HL-60/S4 treated with phorbol 12-myristate 13-acetate at 8.2 ng/mL for 4 days and 3 days (cell line): ENCODE data around the gene BLOC1S1.

ENCODE experiments used
- in situ Hi-C: fragments of 300-500 bp; cut with MboI; formaldehyde crosslinking; loops from 2 replicates; pipeline ENCODE4 v1.15.0; 2022; ENCODE audit warnings: low sequenced_read_pairs

Gene BLOC1S1

DNA sequence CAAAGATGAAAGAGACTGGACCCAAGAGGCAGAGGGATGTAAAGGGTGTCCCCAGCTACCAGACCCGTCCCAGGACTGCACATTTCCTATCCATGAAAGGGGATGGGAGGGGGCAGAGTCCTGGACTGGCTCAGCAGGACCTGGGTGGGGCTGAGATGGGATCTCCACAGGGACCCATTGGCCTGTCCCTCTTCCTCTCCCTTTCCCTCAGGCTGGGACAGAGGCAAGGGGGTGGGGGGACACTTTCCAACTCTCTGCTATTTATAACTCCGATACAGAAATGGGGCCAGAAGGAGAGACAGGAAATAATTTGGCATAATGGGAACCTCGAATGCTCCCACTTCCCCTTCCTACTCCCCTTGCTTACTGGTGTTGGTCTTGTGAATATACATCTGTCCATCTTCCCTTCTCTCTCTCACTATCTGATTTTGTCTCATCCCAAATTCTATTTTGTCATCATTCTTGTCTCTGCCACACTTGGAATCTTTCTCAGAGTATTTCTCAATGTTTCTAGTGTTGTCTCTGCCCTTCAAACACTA is 7.1 kb upstream of the BLOC1S1 start:
- in situ Hi-C loops, result no loop called here

DNA sequence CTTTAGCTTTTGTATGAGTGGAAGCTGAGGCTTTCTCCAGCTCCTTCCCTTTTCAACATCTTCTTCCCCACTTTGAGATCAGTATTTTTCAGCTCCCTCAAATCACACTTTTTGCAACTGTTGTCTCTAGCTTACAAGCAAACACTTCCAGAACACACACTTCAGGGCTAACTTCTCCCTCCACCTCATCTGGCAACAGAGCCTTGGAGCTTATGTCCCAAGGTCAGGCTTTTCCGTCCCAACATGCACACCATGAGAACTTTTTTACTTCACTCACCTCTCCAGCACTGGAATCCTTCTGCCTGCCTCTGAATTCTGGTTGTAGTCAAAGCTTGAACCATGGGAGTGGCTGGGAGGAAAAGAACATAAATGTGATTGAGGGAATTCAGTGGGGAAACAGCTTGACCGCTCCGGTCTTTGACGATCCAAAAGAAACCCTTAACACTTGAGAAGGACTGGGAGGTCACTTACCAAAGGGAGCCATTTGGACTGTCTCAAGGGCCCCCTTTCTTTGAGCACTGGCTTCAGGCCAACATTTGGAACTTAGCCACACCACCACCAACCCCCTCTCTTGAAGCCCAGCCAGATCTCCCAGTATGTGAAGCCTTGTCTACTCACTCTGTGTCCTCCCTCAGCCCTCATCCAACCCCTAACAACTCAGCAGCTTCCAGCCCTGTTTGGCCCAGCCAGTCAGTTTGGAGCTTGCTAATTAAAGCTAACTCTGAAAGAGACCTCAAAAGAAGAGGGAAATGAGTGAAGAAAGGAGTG is 3.9 kb upstream of the BLOC1S1 start:
- in situ Hi-C loops, result no loop called here

DNA sequence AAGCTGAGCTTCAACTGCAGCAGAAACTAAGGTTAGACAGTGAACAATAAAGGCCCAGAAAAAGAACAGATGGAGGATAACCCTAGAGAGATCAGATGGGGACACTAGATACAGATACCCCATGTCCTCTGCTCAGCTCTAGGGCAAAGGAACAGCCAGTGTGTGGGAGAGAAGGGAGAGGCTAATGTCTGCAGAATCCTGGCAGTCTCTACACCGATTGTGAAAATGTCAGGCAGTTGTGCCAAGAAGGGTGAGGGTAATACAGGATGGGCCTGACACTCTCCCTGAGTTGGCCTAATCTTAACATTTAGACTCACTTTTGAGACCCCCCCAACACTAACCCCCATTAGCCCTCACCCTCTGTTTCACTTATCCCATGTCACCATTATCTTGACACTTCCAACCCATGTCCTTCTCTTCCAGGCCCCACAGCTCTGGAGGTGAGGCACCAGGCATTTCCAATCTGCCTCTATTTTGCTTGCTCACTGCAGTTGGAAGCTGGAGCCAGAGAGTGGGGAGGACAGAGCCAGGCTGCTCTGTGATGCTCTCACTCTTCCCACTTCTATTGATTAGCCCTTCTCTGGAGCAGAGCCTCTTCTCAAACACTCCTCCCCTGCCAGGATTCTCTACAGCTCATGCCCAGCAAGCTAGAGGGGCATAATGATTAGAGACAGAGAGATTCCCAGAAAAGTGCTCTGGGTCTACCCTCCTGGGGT is 3.0 kb upstream of the BLOC1S1 start:
- in situ Hi-C loops, result no loop called here

DNA sequence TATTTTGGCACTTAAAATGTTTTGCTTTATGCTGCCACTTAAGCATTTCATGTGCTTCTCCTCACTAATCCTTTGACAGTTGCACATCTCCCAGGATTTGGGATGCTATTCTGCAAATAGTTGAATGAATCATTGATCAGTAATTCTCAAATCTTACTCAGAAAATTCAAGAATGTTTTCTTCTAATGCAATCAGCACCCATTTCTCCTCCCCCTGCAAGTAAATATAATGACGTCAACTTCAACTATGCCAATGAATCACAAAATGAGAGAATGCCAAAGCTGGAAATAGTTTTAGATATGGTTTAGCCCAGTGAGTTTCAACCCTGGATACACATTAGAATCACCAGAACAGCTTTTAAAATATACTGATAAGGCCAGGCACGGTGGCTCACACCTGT is 2.1 kb upstream of the BLOC1S1 start:
- in situ Hi-C loops, result no loop called here

DNA sequence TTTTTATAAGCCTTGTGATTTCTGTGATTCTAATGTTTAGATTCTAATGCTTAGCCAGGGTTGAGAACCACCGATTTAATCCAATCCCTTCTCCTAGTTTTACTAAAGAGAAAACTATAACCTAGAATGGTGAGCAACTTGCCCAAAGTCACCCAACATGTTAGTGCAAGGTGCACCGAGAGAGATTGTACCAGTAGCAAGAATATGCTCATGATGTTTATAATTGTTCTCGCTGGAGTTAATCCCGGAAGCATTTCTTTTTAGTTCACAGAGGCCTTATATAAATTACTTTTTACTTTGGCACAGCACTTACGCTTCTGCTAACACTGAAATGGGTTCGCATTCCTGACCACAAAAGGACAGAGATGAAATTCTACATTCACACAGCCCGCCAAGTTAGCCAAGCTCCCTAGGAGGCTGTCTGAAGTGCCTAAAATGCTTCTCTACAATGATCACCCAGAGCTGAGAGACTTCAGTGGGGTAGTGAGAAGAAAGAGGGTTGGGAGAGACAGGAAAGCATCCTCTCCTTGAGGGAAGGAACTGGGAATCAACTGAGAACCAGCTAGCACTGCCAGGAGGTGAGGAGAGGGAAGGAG is 579 bp upstream of the BLOC1S1 start:
- in situ Hi-C loops, result no loop called here

DNA sequence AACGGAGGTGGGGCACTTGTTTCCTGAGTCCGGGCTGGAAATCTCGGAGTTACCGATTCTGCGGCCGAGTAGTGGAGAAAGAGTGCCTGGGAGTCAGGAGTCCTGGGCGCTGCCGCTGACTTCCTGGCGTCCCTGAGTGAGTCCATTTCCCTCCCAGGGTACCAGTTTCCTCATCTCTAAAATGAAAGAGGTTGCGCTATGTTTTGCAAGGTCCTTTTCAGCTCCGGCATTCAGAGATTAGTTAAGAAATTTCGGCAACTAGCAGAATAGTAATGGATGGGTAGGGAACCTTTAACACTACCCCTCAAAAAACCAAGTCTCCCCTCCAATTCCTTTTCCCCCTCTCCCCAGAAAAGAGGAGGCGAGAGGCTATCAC is 724 bp downstream of the BLOC1S1 start:
- in situ Hi-C loops, result no loop called here

DNA sequence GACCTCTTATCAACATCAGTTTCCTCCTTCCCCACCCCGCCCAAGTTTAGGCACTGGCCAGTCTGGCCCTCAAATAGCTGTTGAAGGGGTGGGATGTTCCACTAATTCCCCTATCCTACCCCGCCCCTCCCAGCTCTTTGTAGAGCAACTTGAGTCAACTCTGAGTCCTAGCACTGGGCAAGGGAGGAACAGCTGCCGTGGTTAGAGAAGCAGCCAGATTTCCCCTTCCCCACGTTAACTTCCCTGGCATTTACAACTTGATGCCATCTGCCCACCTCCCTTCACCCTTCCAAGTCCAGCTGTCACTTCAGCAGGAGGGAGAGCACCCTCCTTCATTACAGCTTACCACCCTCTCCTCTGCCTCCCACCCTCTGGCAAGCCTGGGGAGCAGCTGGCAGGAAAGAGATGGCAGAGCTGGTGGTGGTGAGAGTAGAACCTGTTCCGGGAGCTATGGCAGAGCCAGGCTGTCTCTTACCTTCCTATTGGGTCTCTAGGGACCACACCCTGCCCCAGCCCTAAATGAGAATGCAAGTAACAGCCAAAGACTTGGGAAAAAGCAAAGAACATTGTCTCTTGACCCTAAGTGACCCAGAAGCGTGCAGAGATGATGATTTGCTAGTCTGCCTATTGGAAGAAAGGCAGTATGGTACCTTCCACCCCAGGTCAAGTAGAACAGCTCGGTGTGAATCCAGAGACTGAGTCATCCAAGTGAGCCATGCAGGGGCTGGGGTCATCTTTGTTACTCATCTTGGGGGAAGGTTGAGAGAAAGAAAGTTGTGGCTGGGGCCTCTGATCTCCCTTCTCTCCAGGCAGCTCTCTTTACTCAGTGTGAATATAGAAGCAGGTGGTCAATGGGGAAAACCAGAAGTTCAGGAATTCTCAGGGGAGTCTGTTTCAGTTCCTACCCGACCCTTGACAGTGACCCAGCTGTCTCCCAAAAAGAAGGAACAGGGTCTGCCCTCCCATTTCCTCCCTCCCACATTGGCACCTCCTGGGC is 1.5 kb downstream of the BLOC1S1 start:
- in situ Hi-C loops, result no loop called here

DNA sequence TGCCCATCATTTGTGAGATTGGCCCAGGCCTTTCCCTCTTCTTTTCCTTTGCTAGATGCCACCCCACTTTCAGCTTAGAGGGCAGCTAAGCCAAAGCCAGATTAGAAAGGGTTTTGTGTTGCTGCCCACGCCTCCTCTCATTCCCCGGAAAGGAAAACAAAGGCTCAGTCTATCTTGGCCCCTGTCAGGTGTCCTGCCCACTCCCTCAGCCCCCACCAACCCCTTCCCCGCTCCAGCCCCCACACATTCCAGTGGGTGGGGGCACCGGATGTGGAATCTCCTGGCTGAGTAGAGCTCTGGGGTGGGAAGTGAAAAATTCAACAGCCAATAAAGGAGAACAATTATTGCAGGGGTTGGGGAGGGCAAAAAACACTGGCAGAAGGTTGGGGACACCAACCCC is 2.2 kb downstream of the BLOC1S1 start:
- in situ Hi-C loops, result no loop called here

DNA sequence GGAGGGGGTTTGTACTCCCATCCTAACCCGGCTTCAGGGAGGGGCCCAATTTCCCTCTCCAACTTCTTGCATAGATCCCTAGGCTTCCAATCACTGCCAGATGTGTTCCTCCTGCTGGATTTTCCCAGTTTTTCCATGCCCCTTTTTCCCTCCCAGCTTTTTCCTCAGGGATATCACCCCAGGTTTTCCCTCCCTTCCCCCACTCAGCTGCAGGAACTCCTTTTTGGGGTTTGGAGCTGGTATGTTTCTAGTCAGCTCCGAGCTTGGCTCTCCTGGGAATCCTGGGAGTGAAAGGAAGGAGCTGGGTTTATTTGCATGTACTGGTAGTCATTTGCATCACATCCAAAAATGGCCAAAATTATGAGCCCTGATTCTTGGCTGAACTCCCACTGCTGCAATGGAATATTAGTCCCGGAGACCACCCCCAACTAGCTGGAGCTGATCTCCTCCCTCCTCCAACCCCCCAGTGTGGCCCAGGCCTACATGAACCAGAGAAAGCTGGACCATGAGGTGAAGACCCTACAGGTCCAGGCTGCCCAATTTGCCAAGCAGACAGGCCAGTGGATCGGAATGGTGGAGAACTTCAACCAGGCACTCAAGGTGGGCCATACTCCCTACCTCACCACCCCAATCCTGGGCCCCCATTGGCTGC is 2.9 kb downstream of the BLOC1S1 start:
- in situ Hi-C loops, result no loop called here

DNA sequence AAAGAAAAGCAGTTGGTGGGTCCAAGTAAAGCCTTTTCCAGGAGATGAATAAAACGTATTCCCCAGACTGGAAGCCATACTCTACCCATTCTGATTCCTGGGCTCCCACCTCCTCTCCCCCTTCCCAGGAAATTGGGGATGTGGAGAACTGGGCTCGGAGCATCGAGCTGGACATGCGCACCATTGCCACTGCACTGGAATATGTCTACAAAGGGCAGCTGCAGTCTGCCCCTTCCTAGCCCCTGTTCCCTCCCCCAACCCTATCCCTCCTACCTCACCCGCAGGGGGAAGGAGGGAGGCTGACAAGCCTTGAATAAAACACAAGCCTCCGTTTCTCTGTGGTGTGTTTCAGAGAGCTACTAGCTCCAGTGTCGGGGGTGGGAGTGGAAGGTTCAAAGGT is 3.5 kb downstream of the BLOC1S1 start:
- in situ Hi-C loops, result no loop called here

DNA sequence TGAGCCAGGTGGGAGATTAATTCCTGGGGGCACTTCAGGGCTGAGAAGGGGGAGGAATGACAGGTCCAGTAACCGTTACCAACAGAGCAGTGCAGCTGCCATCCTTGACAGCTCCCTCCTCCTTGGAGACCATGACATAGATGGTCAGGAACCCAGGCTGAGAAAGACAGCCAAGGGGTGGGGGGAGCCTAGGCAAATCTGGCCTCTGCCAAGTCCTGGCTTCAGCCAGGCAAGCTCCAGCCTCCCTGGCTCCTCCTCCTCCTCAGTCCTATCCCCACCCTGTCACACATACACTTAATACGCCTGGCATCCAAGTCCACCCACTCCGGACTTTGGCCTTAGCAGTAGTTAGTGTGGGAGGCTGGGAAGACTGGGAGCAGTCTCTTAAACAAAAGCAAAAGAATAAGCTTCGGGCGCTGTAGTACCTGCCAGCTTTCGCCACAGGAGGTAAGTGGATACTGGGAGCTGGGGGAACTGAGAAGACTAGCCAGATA is 4.3 kb downstream of the BLOC1S1 start, which contains the start of gene RDH5:
RDH5 (plus strand) TSS at position 323 of the 494 bp plus-strand sequence. CDS start 792 bp downstream, outside the sequence.
- in situ Hi-C loops, result no loop called here

DNA sequence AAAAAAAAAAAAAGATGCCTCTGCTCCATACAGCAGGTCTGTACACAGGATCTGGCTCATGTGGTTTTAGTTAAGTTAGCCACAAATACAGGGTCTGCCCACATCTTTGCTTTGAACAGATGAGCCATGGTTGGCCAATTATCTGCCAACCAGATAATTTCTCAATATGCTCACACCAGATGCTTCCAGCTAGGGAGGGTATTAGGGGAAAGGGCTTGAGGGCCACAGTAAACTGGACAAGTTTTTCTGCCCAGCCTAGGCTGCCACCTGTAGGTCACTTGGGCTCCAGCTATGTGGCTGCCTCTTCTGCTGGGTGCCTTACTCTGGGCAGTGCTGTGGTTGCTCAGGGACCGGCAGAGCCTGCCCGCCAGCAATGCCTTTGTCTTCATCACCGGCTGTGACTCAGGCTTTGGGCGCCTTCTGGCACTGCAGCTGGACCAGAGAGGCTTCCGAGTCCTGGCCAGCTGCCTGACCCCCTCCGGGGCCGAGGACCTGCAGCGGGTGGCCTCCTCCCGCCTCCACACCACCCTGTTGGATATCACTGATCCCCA is 5.1 kb downstream of the BLOC1S1 start:
- in situ Hi-C loops, result no loop called here

DNA sequence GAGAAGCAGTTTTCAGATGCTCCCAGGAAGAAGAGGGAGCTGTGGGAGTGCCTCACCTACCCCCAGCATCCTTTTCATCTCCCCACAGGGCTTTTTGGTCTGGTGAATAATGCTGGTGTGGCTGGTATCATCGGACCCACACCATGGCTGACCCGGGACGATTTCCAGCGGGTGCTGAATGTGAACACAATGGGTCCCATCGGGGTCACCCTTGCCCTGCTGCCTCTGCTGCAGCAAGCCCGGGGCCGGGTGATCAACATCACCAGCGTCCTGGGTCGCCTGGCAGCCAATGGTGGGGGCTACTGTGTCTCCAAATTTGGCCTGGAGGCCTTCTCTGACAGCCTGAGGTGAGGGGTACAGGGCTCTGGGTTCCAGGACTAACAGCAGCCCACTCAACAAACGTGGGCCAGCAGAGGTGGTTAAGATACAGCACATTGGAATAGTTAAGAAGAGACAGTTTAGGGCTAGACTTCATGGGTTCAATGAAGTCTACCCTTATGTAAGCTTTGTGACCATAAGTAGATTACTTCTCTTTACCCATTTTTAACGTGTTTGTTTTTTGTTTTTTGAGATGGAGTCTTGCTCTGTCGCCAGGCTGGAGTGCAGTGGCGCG is 5.9 kb downstream of the BLOC1S1 start:
- in situ Hi-C loops, result no loop called here

DNA sequence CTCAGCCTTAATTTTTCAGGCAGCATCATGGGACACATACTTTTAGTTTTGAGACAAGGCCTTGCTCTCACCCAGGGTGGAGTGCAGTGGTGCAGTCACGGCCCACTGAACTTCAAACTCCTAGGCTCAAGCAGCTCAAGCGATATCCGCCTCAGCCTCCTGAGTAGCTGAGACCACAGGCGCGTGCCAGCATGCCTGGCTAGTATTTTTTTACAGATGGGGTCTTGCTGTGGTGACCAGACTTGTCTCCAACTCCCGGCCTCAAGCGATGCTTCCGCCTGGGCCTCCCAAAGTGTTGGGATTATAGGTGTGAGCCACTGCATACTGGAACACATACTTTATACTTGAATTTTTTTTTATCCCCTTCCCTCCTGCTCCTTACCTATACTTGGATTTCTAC is 7.1 kb downstream of the BLOC1S1 start:
- in situ Hi-C loops, result no loop called here

DNA sequence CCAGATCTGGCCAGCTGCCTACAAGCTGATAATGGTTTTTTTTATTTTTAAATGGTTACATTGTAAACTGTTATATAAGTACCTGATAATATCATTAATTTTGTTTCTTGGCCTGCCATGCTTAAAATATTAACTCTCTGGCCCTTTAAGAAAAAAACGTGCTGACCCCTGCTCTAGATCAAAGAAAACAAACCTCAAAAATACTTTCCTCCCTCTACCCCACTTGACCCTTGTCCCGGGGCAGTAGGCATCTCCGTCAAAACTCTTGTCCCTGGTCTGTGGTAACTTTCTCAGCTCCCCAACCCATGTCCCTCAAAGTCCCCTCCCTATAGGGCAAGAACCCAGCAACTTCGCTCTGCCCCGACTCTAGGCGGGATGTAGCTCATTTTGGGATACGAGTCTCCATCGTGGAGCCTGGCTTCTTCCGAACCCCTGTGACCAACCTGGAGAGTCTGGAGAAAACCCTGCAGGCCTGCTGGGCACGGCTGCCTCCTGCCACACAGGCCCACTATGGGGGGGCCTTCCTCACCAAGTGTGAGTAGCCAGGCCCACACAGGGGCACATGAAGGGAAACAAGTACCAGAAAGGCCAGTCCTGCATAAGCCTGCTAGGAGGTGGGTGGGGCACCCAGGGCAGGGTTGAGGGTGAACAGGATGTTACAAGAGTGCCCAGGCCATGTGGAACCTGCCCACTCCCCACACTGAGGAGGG is 7.8 kb downstream of the BLOC1S1 start:
- in situ Hi-C loops, result no loop called here

DNA sequence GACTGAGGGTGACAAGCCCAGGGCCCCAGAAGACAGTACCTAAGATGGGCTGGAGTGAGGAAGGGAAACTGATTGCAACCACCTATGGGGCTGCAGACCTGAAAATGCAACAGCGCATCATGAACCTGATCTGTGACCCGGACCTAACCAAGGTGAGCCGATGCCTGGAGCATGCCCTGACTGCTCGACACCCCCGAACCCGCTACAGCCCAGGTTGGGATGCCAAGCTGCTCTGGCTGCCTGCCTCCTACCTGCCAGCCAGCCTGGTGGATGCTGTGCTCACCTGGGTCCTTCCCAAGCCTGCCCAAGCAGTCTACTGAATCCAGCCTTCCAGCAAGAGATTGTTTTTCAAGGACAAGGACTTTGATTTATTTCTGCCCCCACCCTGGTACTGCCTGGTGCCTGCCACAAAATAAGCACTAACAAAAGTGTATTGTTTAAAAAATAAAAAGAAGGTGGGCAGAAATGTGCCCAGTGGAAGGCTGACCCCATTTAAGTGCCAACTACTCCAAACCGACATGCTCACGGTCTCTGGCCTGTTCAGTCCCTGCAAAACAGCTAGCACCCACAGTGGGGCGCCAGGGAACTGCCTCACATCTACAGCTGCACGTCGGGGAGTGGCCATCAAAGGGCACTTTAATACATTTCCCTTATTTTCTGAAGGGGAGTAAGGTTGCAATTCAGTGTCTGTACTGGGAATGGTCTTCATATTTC is 8.5 kb downstream of the BLOC1S1 start:
- in situ Hi-C loops, result no loop called here

DNA sequence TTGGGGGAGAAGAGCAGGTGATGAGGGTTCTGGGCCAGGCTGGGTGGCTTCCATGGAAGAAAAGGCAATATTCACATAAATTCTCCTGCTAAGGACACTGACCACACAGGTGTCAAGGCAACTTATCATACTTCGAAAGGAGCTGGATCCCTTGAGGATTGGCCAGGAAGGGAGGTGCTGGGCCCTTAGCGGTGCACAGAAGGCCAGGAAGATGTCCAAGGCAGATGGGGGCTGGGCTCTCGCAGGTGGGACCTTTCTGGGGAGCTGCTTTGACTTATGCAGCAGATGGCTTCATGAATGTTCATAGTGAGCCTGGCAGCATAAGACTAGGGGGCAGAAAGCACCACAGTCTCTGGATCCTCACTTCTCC is 9.1 kb downstream of the BLOC1S1 start:
- in situ Hi-C loops, result loop anchor here (25.0 kb wide), 1 partner anchor 212 kb away; the partner anchor contains the start of genes DGKA and PYM1

DNA sequence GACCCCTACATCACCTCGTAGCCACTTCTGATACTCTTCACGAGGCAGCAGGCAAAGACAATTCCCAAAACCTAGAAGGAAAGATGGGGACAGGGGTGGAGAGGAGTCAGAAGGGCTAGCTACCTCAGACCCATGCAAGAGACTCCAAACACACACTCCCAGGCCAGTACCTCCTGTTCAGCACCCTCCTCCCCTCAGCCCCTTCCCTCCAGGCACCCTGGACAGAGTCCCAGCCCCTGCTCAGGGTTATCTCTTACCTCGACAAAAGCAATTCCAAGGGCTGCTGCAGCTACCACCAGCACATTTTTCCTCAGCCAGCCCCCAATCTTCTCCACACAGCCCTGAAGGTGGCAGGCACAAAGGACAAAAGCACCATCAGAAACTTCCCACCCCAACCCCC is 9.7 kb downstream of the BLOC1S1 start:
- in situ Hi-C loops, result loop anchor here (25.0 kb wide), 1 partner anchor 212 kb away; the partner anchor contains the start of genes DGKA and PYM1
